GM12874 (cell line): ENCODE results near the gene YIPF3.

Experiments
- CTCF ChIP-seq: IDR thresholded peaks from 2 replicates; pipeline ENCODE4 v1.5.1; 2011; ENCODE audit warnings: low read depth, mild to moderate bottlenecking, control low read depth, low read length, moderate library complexity; ENCODE audit not compliant: insufficient read depth

Gene YIPF3

GRCh38 chr6:43524483-43524961 lies 7.8 kb upstream of the YIPF3 start:
- no peak for TF ChIP-seq CTCF

GRCh38 chr6:43523284-43523683 lies 6.6 kb upstream of the YIPF3 start:
- TF ChIP-seq CTCF = no peak

GRCh38 chr6:43522547-43523261 lies 6.0 kb upstream of the YIPF3 start:
- TF ChIP-seq CTCF = no peak

GRCh38 chr6:43521836-43522235 lies 5.1 kb upstream of the YIPF3 start:
- TF ChIP-seq CTCF = no peak

GRCh38 chr6:43520097-43520496 lies 3.4 kb upstream of the YIPF3 start:
- TF ChIP-seq CTCF = no peak

GRCh38 chr6:43517505-43518357 lies 1.0 kb upstream of the YIPF3 start:
- no peak for TF ChIP-seq CTCF

- TF ChIP-seq CTCF = no peak
These were observed 394 bp downstream of the YIPF3 start for GRCh38 chr6:43516367-43516696.
